ENCODE results near the gene ITPR2.
"Not testable (repeated sequence)": the region's sequence is repeated elsewhere in the genome, so short reads cannot be mapped to it uniquely, and the experiment has no call there.

The ITPR2 gene

GRCh38 chr12:26841085-26841484 lies 8.1 kb upstream of the ITPR2 start:
- no peak for TF ChIP-seq CTCF (conservative IDR thresholded peaks at IDR 0.05; ENCODE audit: control insufficient read depth, insufficient read depth, low read depth, low read length)
- no peak overlapping the region for H3K4me3 ChIP-seq (ENCODE audit: control insufficient read depth, low read depth, low read length)
- no peak for DNase-seq (ENCODE audit: low read depth)

GRCh38 chr12:26839512-26839911 lies 6.5 kb upstream of the ITPR2 start:
- no peak for DNase-seq (ENCODE audit: low read depth)
- no peak overlapping the region for H3K4me3 ChIP-seq (ENCODE audit: control insufficient read depth, low read depth, low read length)
- TF ChIP-seq CTCF (conservative IDR thresholded peaks at IDR 0.05; ENCODE audit: control insufficient read depth, insufficient read depth, low read depth, low read length) = no peak

GRCh38 chr12:26838888-26839416 lies 6.0 kb upstream of the ITPR2 start:
- H3K4me3 ChIP-seq (ENCODE audit: control insufficient read depth, low read depth, low read length) = no peak overlapping the region
- no peak for TF ChIP-seq CTCF (conservative IDR thresholded peaks at IDR 0.05; ENCODE audit: control insufficient read depth, insufficient read depth, low read depth, low read length)
- DNase-seq (ENCODE audit: low read depth) = no peak

GRCh38 chr12:26836201-26836600 lies 3.2 kb upstream of the ITPR2 start:
- no peak for TF ChIP-seq CTCF (conservative IDR thresholded peaks at IDR 0.05; ENCODE audit: control insufficient read depth, insufficient read depth, low read depth, low read length)
- DNase-seq (ENCODE audit: low read depth) = no peak
- H3K4me3 ChIP-seq (ENCODE audit: control insufficient read depth, low read depth, low read length) = no peak overlapping the region

- H3K4me3 ChIP-seq (ENCODE audit: control insufficient read depth, low read depth, low read length); DNase-seq (ENCODE audit: low read depth): not testable (repeated sequence)
Measured at GRCh38 chr12:26834503-26835060, 1.6 kb upstream of the ITPR2 start.

- peak overlapping the region; percentile 63 for H3K4me3 ChIP-seq (ENCODE audit: control insufficient read depth, low read depth, low read length)
- DNase-seq (ENCODE audit: low read depth) = peak; percentile 31
- no peak for TF ChIP-seq CTCF (conservative IDR thresholded peaks at IDR 0.05; ENCODE audit: control insufficient read depth, insufficient read depth, low read depth, low read length)
Measured at GRCh38 chr12:26833743-26834490, 923 bp upstream of the ITPR2 start.

Measured in fibroblast of mammary gland (primary cell).